H9 (cell line): ENCODE results near the gene INO80B. TPM values are rescaled to one million over a fixed set of nuclear protein-coding genes. Genes with fewer than 3 reads are reported as not detected.

ENCODE experiments used
- DNase-seq: peaks from one replicate; pipeline ENCODE4 v3.0.0-alpha.2; 2017
- H2AFZ ChIP-seq: one replicate; pipeline ENCODE4 v1.6.1; 2013; ENCODE audit warnings: mild to moderate bottlenecking, low read length, control low read depth, moderate library complexity
- H2AK5ac ChIP-seq: 2 replicates; pipeline ENCODE4 v1.6.1; 2013; ENCODE audit warnings: low read length, control low read depth, mixed read lengths; ENCODE audit not compliant: insufficient read length
- H2BK120ac ChIP-seq: one replicate; pipeline ENCODE4 v1.6.1; 2013; ENCODE audit warnings: low read depth, mild to moderate bottlenecking, low read length, control low read depth, inconsistent platforms; ENCODE audit not compliant: poor library complexity, severe bottlenecking
- H2BK12ac ChIP-seq: 2 replicates; pipeline ENCODE4 v1.6.1; 2013; ENCODE audit warnings: low read length, control low read depth, mixed read lengths, low read depth; ENCODE audit not compliant: insufficient read length
- H2BK15ac ChIP-seq: 2 replicates; pipeline ENCODE4 v1.6.1; 2013; ENCODE audit warnings: low read depth, low read length, control low read depth
- H2BK20ac ChIP-seq: one replicate; pipeline ENCODE4 v1.6.1; 2013; ENCODE audit warnings: low read depth, mild to moderate bottlenecking, low read length, control low read depth, inconsistent platforms; ENCODE audit not compliant: poor library complexity, severe bottlenecking
- H2BK5ac ChIP-seq: 2 replicates; pipeline ENCODE4 v1.6.1; 2013; ENCODE audit warnings: low read length, control low read depth, mixed read lengths; ENCODE audit not compliant: insufficient read length
- H3K14ac ChIP-seq: 2 replicates; pipeline ENCODE4 v1.6.1; 2013; ENCODE audit warnings: low read length, control low read depth; ENCODE audit not compliant: insufficient read depth
- H3K18ac ChIP-seq: 2 replicates; pipeline ENCODE4 v1.6.1; 2013; ENCODE audit warnings: low read depth, mild to moderate bottlenecking, mixed read lengths, low read length, control low read depth; ENCODE audit not compliant: insufficient read length
- H3K23ac ChIP-seq: 2 replicates; pipeline ENCODE4 v1.6.1; 2013; ENCODE audit warnings: low read length, control low read depth, mixed read lengths, low read depth; ENCODE audit not compliant: insufficient read length
- H3K23me2 ChIP-seq: 2 replicates; pipeline ENCODE4 v1.6.1; 2013; ENCODE audit warnings: low read depth, mild to moderate bottlenecking, mixed read lengths, low read length, control low read depth; ENCODE audit not compliant: insufficient read length, poor library complexity, severe bottlenecking
- H3K27ac ChIP-seq: 2 replicates; pipeline ENCODE4 v1.5.1; 2013; ENCODE audit warnings: low read length, control low read depth, mixed read lengths, low read depth; ENCODE audit not compliant: insufficient read length
- H3K27me3 ChIP-seq: 2 replicates; pipeline ENCODE4 v1.6.1; 2013; ENCODE audit warnings: low read length, control low read depth, inconsistent platforms; ENCODE audit not compliant: insufficient read depth
- H3K4ac ChIP-seq: 2 replicates; pipeline ENCODE4 v1.6.1; 2013; ENCODE audit warnings: low read depth, mild to moderate bottlenecking, control low read depth, inconsistent platforms, low read length, moderate library complexity
- H3K4me1 ChIP-seq: 2 replicates; pipeline ENCODE4 v1.6.1; 2013; ENCODE audit warnings: low read length, control low read depth, inconsistent platforms; ENCODE audit not compliant: insufficient read depth
- H3K4me2 ChIP-seq: 2 replicates; pipeline ENCODE4 v1.6.1; 2013; ENCODE audit warnings: low read length, control low read depth, mixed read lengths; ENCODE audit not compliant: insufficient read length, insufficient read depth
- H3K56ac ChIP-seq: 2 replicates; pipeline ENCODE4 v1.6.1; 2013; ENCODE audit warnings: low read depth, mild to moderate bottlenecking, mixed read lengths, low read length, control low read depth; ENCODE audit not compliant: insufficient read length
- H3K79me1 ChIP-seq: 2 replicates; pipeline ENCODE4 v1.6.1; 2013; ENCODE audit warnings: low read depth, mild to moderate bottlenecking, moderate library complexity, low read length, control low read depth, inconsistent platforms; ENCODE audit not compliant: insufficient read depth, poor library complexity, severe bottlenecking
- H3K79me2 ChIP-seq: 2 replicates; pipeline ENCODE4 v1.6.1; 2013; ENCODE audit warnings: low read length, control low read depth, inconsistent platforms; ENCODE audit not compliant: insufficient read depth
- H3K9ac ChIP-seq: 2 replicates; pipeline ENCODE4 v1.6.1; 2013; ENCODE audit warnings: low read length, control low read depth, mixed read lengths; ENCODE audit not compliant: insufficient read length; ENCODE audit errors: extremely low read depth
- H3K9me3 ChIP-seq: one replicate; pipeline ENCODE4 v1.6.1; 2013; ENCODE audit warnings: low read depth, low read length, inconsistent platforms; ENCODE audit not compliant: control insufficient read depth
- H3T11ph ChIP-seq: one replicate; pipeline ENCODE4 v1.6.1; 2013; ENCODE audit warnings: mild to moderate bottlenecking, low read length, control low read depth, inconsistent platforms
- H4K20me1 ChIP-seq: one replicate; pipeline ENCODE4 v1.6.1; 2013; ENCODE audit not compliant: control insufficient read depth, insufficient read length, insufficient read depth
- H4K5ac ChIP-seq: 2 replicates; pipeline ENCODE4 v1.6.1; 2013; ENCODE audit warnings: low read depth, mild to moderate bottlenecking, mixed read lengths, low read length, control low read depth; ENCODE audit not compliant: insufficient read length
- H4K8ac ChIP-seq: replicated peaks from 2 replicates; pipeline ENCODE4 v1.6.1; 2013; ENCODE audit warnings: low read length, control low read depth, mixed read lengths, low read depth; ENCODE audit not compliant: insufficient read length
- H4K91ac ChIP-seq: 2 replicates; pipeline ENCODE4 v1.6.1; 2013; ENCODE audit warnings: low read depth, mild to moderate bottlenecking, moderate library complexity, mixed read lengths, low read length, control low read depth; ENCODE audit not compliant: insufficient read length
- H3K27ac Mint-ChIP-seq, 3 experiments: 2 replicates in 2 of 3; 3 replicates in 1 of 3; pipeline ENCODE4 v1.8.0; 2020 to 2021; ENCODE audit warnings: mixed read lengths in 3 of 3, mild to moderate bottlenecking in 1 of 3, moderate library complexity in 1 of 3
- H3K27me3 Mint-ChIP-seq: 2 replicates; pipeline ENCODE4 v1.8.0; 2021; ENCODE audit warnings: low read depth, mild to moderate bottlenecking, moderate library complexity, mixed read lengths
- H3K36me3 Mint-ChIP-seq, 3 experiments: 2 replicates in 2 of 3; 3 replicates in 1 of 3; pipeline ENCODE4 v1.8.0; 2020 to 2021; ENCODE audit warnings: low read depth in 3 of 3, mixed read lengths in 3 of 3; ENCODE audit not compliant: insufficient read depth in 1 of 3
- H3K4me1 Mint-ChIP-seq, 2 experiments: 2 replicates each; pipeline ENCODE4 v1.8.0; 2020; ENCODE audit warnings: mixed read lengths in 2 of 2
- H3K4me3 Mint-ChIP-seq, 2 experiments: 2 replicates in 1 of 2; 3 replicates in 1 of 2; pipeline ENCODE4 v1.8.0; 2020 to 2021; ENCODE audit warnings: mild to moderate bottlenecking in 2 of 2, mixed read lengths in 2 of 2, moderate library complexity in 1 of 2
- H3K9me3 Mint-ChIP-seq, 2 experiments: 2 replicates in 1 of 2; 3 replicates in 1 of 2; pipeline ENCODE4 v1.8.0; 2020; ENCODE audit warnings: mild to moderate bottlenecking in 2 of 2, mixed read lengths in 2 of 2, moderate library complexity in 1 of 2
- CTCF ChIP-seq: fragments of 200-600 bp; sonication (generic); conservative IDR thresholded peaks from 3 replicates; pipeline ENCODE4 v1.8.0; 2021; ENCODE audit warnings: antibody characterized with exemption, mild to moderate bottlenecking
- WGBS: extraction: QIAGEN DNeasy Blood & Tissue Kit; methylation state at CpG from one replicate; pipeline ENCODE4 v1.1.7; 2013; ENCODE audit warnings: missing lambda C conversion rate, low lambda C conversion rate, mixed read lengths; ENCODE audit not compliant: insufficient read length; ENCODE audit errors: extremely low coverage; 5-methylcytosine and 5-hydroxymethylcytosine counted together
- total RNA-seq: library from RNA; stranded (reverse); gene quantifications from 2 replicates; pipeline ENCODE4 v1.2.1, GENCODE V29; 2021

INO80B gene
- total RNA-seq, 1 experiment from 2014 or later = 17.6 TPM

GRCh38 chr2:74436111-74436805 is 18.6 kb upstream of the INO80B start:
- no peak overlapping the region for H4K91ac ChIP-seq
- H3K9me3 ChIP-seq = no peaks in the 10 kb centered on the region
- no peak overlapping the region for H3K4ac ChIP-seq
- H3K27ac Mint-ChIP-seq = peak overlapping the region in 2 of 3 experiments; percentile 72 to 86; a peak in 2 of 7 replicates
- H3K23ac ChIP-seq = no peak overlapping the region
- peaks cover 31 to 40% of the 10 kb centered on the region in 2 experiments for H3K4me1 Mint-ChIP-seq
- no peaks in the 10 kb centered on the region for H3K27me3 ChIP-seq
- H3T11ph ChIP-seq = no peak overlapping the region
- no peak overlapping the region for H4K8ac ChIP-seq
- H2BK20ac ChIP-seq = no peak overlapping the region
- no peak overlapping the region for H3K4me3 Mint-ChIP-seq
- no peak overlapping the region for H3K56ac ChIP-seq
- H2AK5ac ChIP-seq = no peak overlapping the region
- no peak overlapping the region for H2BK12ac ChIP-seq
- H4K20me1 ChIP-seq = no peaks in the 10 kb centered on the region
- H2BK120ac ChIP-seq = no peak overlapping the region
- H3K27me3 Mint-ChIP-seq = no peaks in the 10 kb centered on the region; the same call in 1 of the 2 replicates
- TF ChIP-seq CTCF = no peak
- H3K79me1 ChIP-seq = peaks cover 7% of the 10 kb centered on the region
- H3K27ac ChIP-seq = no peak overlapping the region
- no peaks in the 10 kb centered on the region for H3K9me3 Mint-ChIP-seq
- no peak overlapping the region for H3K14ac ChIP-seq
- peaks cover 20 to 54% (median 40%) of the 10 kb centered on the region in 3 experiments for H3K36me3 Mint-ChIP-seq
- H3K9ac ChIP-seq = no peak overlapping the region
- H3K79me2 ChIP-seq = peaks cover 21% of the 10 kb centered on the region; the same call in 1 of the 2 replicates
- H2AFZ ChIP-seq = no peak overlapping the region
- H3K4me2 ChIP-seq = no peak overlapping the region
- peaks cover 3% of the 10 kb centered on the region; the same call in 1 of the 2 replicates for H3K4me1 ChIP-seq
- WGBS = no CpG with 5 or more reads among the region's 43 CpGs
- DNase-seq = peak; percentile 46
- no peak overlapping the region for H4K5ac ChIP-seq
- no peak overlapping the region for H2BK5ac ChIP-seq
- no peak overlapping the region for H3K18ac ChIP-seq
- H2BK15ac ChIP-seq = no peak overlapping the region
- H3K23me2 ChIP-seq = peaks cover 11% of the 10 kb centered on the region
